Loucy (cell line): ENCODE results near the gene PARD3B.
A peak's percentile ranks its signal among the peaks of the same experiment; 100 is the strongest.

Source experiments
- H2AFZ ChIP-seq: fragments of 200-600 bp; sonication (generic); 2 replicates; pipeline ENCODE4 v1.6.0; 2016; ENCODE audit warnings: antibody characterized with exemption, mild to moderate bottlenecking, low read length, moderate library complexity
- H3F3A ChIP-seq: fragments of 200-600 bp; 2 replicates; pipeline ENCODE4 v1.6.0; 2016; ENCODE audit warnings: antibody characterized with exemption, low read depth, mild to moderate bottlenecking
- H3K27me3 ChIP-seq: fragments of 200-600 bp; sonication (generic); 2 replicates; pipeline ENCODE4 v1.6.1; 2014; ENCODE audit warnings: low read length, mild to moderate bottlenecking; ENCODE audit not compliant: insufficient read depth, poor library complexity, severe bottlenecking
- H3K36me3 ChIP-seq: fragments of 200-600 bp; sonication (generic); 2 replicates; pipeline ENCODE4 v1.6.1; 2016; ENCODE audit warnings: low read length; ENCODE audit not compliant: insufficient read depth
- H3K4me1 ChIP-seq: fragments of 200-600 bp; sonication (generic); 2 replicates; pipeline ENCODE4 v1.5.1; 2014; ENCODE audit warnings: low read length, mild to moderate bottlenecking; ENCODE audit not compliant: insufficient read depth, poor library complexity, severe bottlenecking
- H3K4me2 ChIP-seq: fragments of 200-600 bp; sonication (generic); 2 replicates; pipeline ENCODE4 v1.6.0; 2014; ENCODE audit warnings: antibody characterized with exemption, low read length, low read depth, mild to moderate bottlenecking; ENCODE audit not compliant: poor library complexity, severe bottlenecking
- H3K4me3 ChIP-seq: fragments of 200-600 bp; sonication (generic); 2 replicates; pipeline ENCODE4 v1.5.1; 2014; ENCODE audit warnings: low read length, mild to moderate bottlenecking, mixed read lengths; ENCODE audit not compliant: poor library complexity, severe bottlenecking
- H3K79me2 ChIP-seq: fragments of 200-600 bp; sonication (generic); 2 replicates; pipeline ENCODE4 v1.6.1; 2014; ENCODE audit warnings: low read length; ENCODE audit not compliant: insufficient read depth
- H3K9ac ChIP-seq: fragments of 200-600 bp; sonication (generic); 2 replicates; pipeline ENCODE4 v1.6.0; 2014; ENCODE audit warnings: mild to moderate bottlenecking, low read depth, low read length, moderate library complexity; ENCODE audit not compliant: poor library complexity, severe bottlenecking
- H3K9me2 ChIP-seq: fragments of 200-600 bp; sonication (generic); replicated peaks from 2 replicates; pipeline ENCODE4 v1.6.1; 2016; ENCODE audit warnings: low read depth, low read length, mixed read lengths
- H3K9me3 ChIP-seq: fragments of 200-600 bp; sonication (generic); 2 replicates; pipeline ENCODE4 v1.6.1; 2014; ENCODE audit warnings: mild to moderate bottlenecking, antibody characterized with exemption, low read length, low read depth; ENCODE audit not compliant: insufficient read depth
- H4K20me1 ChIP-seq: fragments of 200-600 bp; sonication (generic); 2 replicates; pipeline ENCODE4 v1.6.0; 2014; ENCODE audit warnings: antibody characterized with exemption, low read length, mild to moderate bottlenecking; ENCODE audit not compliant: insufficient read depth, poor library complexity, severe bottlenecking
- CTCF ChIP-seq: fragments of 200-600 bp; sonication (generic); conservative IDR thresholded peaks from 2 replicates; pipeline ENCODE4 v1.5.1; 2014; ENCODE audit warnings: mild to moderate bottlenecking, antibody characterized with exemption, low read length
- EZH2phosphoT487 ChIP-seq: fragments of 200-600 bp; IDR thresholded peaks from 2 replicates; pipeline ENCODE4 v1.6.1; 2018; ENCODE audit warnings: antibody characterized with exemption, mild to moderate bottlenecking, moderate library complexity, borderline replicate concordance

PARD3B gene

GRCh38 chr2:204880928-204881327 lies 335.7 kb downstream of the PARD3B start:
- Histone ChIP-seq H3K27me3 (no peaks in the 10 kb centered on the region), H3K9ac (no peak overlapping the region), H2AFZ (no peak overlapping the region), H3F3A (no peaks in the 10 kb centered on the region; the same call in 1 of the 2 replicates), H3K4me1 (peaks cover 25% of the 10 kb centered on the region), H3K36me3 (no peaks in the 10 kb centered on the region), H3K4me3 (no peak overlapping the region), H3K9me2 (no peaks in the 10 kb centered on the region), H3K9me3 (no peaks in the 10 kb centered on the region), H3K4me2 (no peak overlapping the region), H3K79me2 (no peaks in the 10 kb centered on the region), H4K20me1 (no peaks in the 10 kb centered on the region)
- no peak for TF ChIP-seq EZH2phosphoT487
- TF ChIP-seq CTCF, result no peak

DNA sequence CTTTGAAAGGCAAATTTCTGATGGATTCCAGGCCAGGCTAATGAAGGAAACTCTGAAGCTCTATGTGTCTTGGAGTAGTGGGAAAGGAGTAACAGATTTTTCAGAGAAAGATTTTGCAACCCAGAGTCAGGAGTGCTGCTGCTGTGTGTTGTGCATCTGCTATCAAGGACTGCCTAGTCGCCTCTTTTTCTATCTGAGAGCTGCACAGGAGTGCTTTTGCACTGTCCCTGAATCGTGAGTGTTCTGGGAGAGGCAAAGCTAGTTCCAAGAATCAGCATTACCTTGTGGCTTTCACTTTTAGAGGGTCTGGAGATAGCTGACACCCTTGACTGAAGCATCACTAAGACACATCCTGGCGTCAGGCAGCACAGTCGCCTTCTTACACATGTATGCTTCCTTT lies 336.4 kb downstream of the PARD3B start:
- Histone ChIP-seq H3K4me2 (no peak overlapping the region), H3F3A (no peaks in the 10 kb centered on the region; the same call in 1 of the 2 replicates), H3K27me3 (no peaks in the 10 kb centered on the region), H3K9me2 (no peaks in the 10 kb centered on the region), H3K36me3 (no peaks in the 10 kb centered on the region), H3K9ac (no peak overlapping the region), H2AFZ (no peak overlapping the region), H3K4me1 (peaks cover 25% of the 10 kb centered on the region), H3K4me3 (no peak overlapping the region), H3K9me3 (no peaks in the 10 kb centered on the region), H3K79me2 (no peaks in the 10 kb centered on the region), H4K20me1 (no peaks in the 10 kb centered on the region)
- TF ChIP-seq CTCF (no peak), EZH2phosphoT487 (no peak)

- no peak overlapping the region for H3K4me2 ChIP-seq
- no peaks in the 10 kb centered on the region for H4K20me1 ChIP-seq
- H3K4me3 ChIP-seq, result no peak overlapping the region
- H3K36me3 ChIP-seq, result no peaks in the 10 kb centered on the region
- H3K9me2 ChIP-seq, result no peaks in the 10 kb centered on the region
- H2AFZ ChIP-seq, result no peak overlapping the region
- no peaks in the 10 kb centered on the region for H3K9me3 ChIP-seq
- no peaks in the 10 kb centered on the region for H3F3A ChIP-seq
- H3K9ac ChIP-seq, result no peak overlapping the region
- no peaks in the 10 kb centered on the region for H3K79me2 ChIP-seq
- peak; percentile 68 for TF ChIP-seq CTCF
- no peak for TF ChIP-seq EZH2phosphoT487
- H3K4me1 ChIP-seq, result peaks cover 11% of the 10 kb centered on the region
- no peaks in the 10 kb centered on the region for H3K27me3 ChIP-seq
Observed at GRCh38 chr2:204885747-204886146, 340.5 kb downstream of the PARD3B start.
